ENCODE results near the gene USP48. TPM values are rescaled to one million over a fixed set of nuclear protein-coding genes. Genes with fewer than 3 reads are reported as not detected.

Gene USP48
- total RNA-seq, 1 donor from 2014 or later, result 78.7 TPM

GRCh38 chr1:21749859-21750468, 33.0 kb downstream of the USP48 start:
- no peak for TF ChIP-seq CTCF (IDR thresholded peaks at IDR 0.05; ENCODE audit: partially characterized antibody, unreplicated experiment)
- no peak for DNase-seq
- H3K9me3 Mint-ChIP-seq (ENCODE audit: unreplicated experiment), result peaks cover 2% of the 10 kb centered on the region
- no peak overlapping the region for H3K27ac Mint-ChIP-seq (ENCODE audit: unreplicated experiment)
- no peaks in the 10 kb centered on the region for H3K36me3 Mint-ChIP-seq (ENCODE audit: unreplicated experiment)
- no peak overlapping the region for H3K4me3 Mint-ChIP-seq (ENCODE audit: unreplicated experiment)
- H3K27me3 Mint-ChIP-seq (ENCODE audit: unreplicated experiment), result no peaks in the 10 kb centered on the region
- H3K4me1 Mint-ChIP-seq (ENCODE audit: low read depth, unreplicated experiment), result peaks cover 9% of the 10 kb centered on the region

- Mint-ChIP-seq H3K27me3 (ENCODE audit: unreplicated experiment) (no peaks in the 10 kb centered on the region), H3K36me3 (ENCODE audit: unreplicated experiment) (no peaks in the 10 kb centered on the region), H3K27ac (ENCODE audit: unreplicated experiment) (peak overlapping the region; percentile 57), H3K9me3 (ENCODE audit: unreplicated experiment) (peaks cover 2% of the 10 kb centered on the region), H3K4me1 (ENCODE audit: low read depth, unreplicated experiment) (peaks cover 9% of the 10 kb centered on the region), H3K4me3 (ENCODE audit: unreplicated experiment) (no peak overlapping the region)
- peak; percentile 18 for DNase-seq
- TF ChIP-seq CTCF (IDR thresholded peaks at IDR 0.05; ENCODE audit: partially characterized antibody, unreplicated experiment), result no peak
These were observed 33.8 kb downstream of the USP48 start for GRCh38 chr1:21749109-21749508.

DNA sequence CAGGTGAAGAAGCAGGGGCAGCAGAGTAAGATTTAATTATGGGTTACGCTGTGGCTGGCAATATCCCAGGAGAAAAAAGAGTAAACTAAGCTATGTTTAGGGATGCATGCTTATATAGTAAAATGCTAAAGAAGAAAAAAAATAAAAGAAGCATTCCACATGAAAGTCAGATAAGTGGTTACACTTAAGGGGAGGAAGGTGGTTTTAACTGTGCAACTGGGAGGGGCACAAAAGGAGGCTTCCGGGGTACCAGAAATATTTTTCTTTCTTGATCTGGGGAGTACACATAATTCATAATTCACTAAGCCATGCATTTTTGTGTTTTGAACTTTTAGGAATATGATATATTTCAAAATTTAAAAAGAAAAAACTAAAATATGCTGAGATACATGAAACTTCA, 39.5 kb downstream of the USP48 start:
- TF ChIP-seq CTCF (IDR thresholded peaks at IDR 0.05; ENCODE audit: partially characterized antibody, unreplicated experiment), result no peak
- no peaks in the 10 kb centered on the region for H3K27me3 Mint-ChIP-seq (ENCODE audit: unreplicated experiment)

GRCh38 chr1:21742578-21742977, 40.4 kb downstream of the USP48 start:
- Mint-ChIP-seq H3K27ac (ENCODE audit: unreplicated experiment) (no peak overlapping the region), H3K4me1 (ENCODE audit: low read depth, unreplicated experiment) (no peaks in the 10 kb centered on the region), H3K36me3 (ENCODE audit: unreplicated experiment) (no peaks in the 10 kb centered on the region)

More for the DNA sequence above, 39.5 kb downstream of the USP48 start:
- no peak for DNase-seq
- Mint-ChIP-seq H3K36me3 (ENCODE audit: unreplicated experiment) (no peaks in the 10 kb centered on the region), H3K4me3 (ENCODE audit: unreplicated experiment) (no peak overlapping the region), H3K9me3 (ENCODE audit: unreplicated experiment) (no peaks in the 10 kb centered on the region), H3K4me1 (ENCODE audit: low read depth, unreplicated experiment) (no peaks in the 10 kb centered on the region), H3K27ac (ENCODE audit: unreplicated experiment) (no peak overlapping the region)

More at GRCh38 chr1:21742578-21742977, 40.4 kb downstream of the USP48 start:
- Mint-ChIP-seq H3K27me3 (ENCODE audit: unreplicated experiment) (no peaks in the 10 kb centered on the region), H3K9me3 (ENCODE audit: unreplicated experiment) (no peaks in the 10 kb centered on the region), H3K4me3 (ENCODE audit: unreplicated experiment) (no peak overlapping the region)
- TF ChIP-seq CTCF (IDR thresholded peaks at IDR 0.05; ENCODE audit: partially characterized antibody, unreplicated experiment), result no peak
- no peak for DNase-seq
